ENCODE measurements around the gene LRRN3. TPM values are rescaled to one million over a fixed set of nuclear protein-coding genes. Genes with fewer than 3 reads are reported as not detected.

Gene LRRN3
- total and polyA plus RNA-seq, 7 donors, result 0.41 to 3.3 (median 0.76) TPM; not detected in 2

- Histone ChIP-seq H3K4me1 (peaks cover 0 to 26% (median 23%) of the 10 kb centered on the region in 4 donors), H3K36me3 (no peaks in the 10 kb centered on the region), H3K9me3 (no peaks in the 10 kb centered on the region), H3K4me3 (no peak overlapping the region), H3K27me3 (no peaks in the 10 kb centered on the region), H3K27ac (no peak overlapping the region)
- no peak for TF ChIP-seq CTCF (IDR thresholded peaks at IDR 0.05)
- intact Hi-C loops (cut with DNase I), result no loop called here
- WGBS, 2 donors, result 96 to 98% methylated on average over 1 of the region's 1 CpG
- no peak for DNase-seq
Observed at GRCh38 chr7:111088328-111088727, 2.6 kb upstream of the LRRN3 start.

GRCh38 chr7:111089822-111090426, 1.0 kb upstream of the LRRN3 start:
- Histone ChIP-seq H3K4me1 (peaks cover 0 to 26% (median 23%) of the 10 kb centered on the region in 4 donors), H3K27ac (no peak overlapping the region), H3K4me3 (no peak overlapping the region), H3K27me3 (no peaks in the 10 kb centered on the region), H3K36me3 (no peaks in the 10 kb centered on the region), H3K9me3 (no peaks in the 10 kb centered on the region)
- intact Hi-C loops (cut with DNase I), result loop anchor here (5.0 to 10.0 kb wide), 2 partner anchors 397 to 645 kb away; no protein-coding TSS in a partner anchor
- no peak for DNase-seq
- TF ChIP-seq POLR2AphosphoS5 (IDR thresholded peaks at IDR 0.05) (no peak), CTCF (IDR thresholded peaks at IDR 0.05) (peak in 3 of 4 experiments; percentile 37 to 70 (median 38))
- 32 to 43% methylated on average over 1 of the region's 1 CpG for WGBS, 2 donors

GRCh38 chr7:111091593-111092358, 849 bp downstream of the LRRN3 start:
- TF ChIP-seq POLR2AphosphoS5 (IDR thresholded peaks at IDR 0.05) (no peak), CTCF (IDR thresholded peaks at IDR 0.05) (no peak), EP300 (IDR thresholded peaks at IDR 0.05) (no peak), POLR2A (IDR thresholded peaks at IDR 0.05) (no peak)
- Histone ChIP-seq H3K4me3 (peak overlapping the region in 3 of 4 donors; percentile 30 to 46 (median 40)), H3K4me1 (peaks cover 0 to 26% (median 23%) of the 10 kb centered on the region in 4 donors), H3K27ac (no peak overlapping the region), H3K27me3 (no peaks in the 10 kb centered on the region), H3K9me3 (no peaks in the 10 kb centered on the region), H3K36me3 (no peaks in the 10 kb centered on the region)
- intact Hi-C loops (cut with DNase I), result loop anchor here (5.0 to 10.0 kb wide), 2 partner anchors 396 to 643 kb away; no protein-coding TSS in a partner anchor
- 43 to 66% methylated on average over 3 of the region's 3 CpGs for WGBS, 2 donors
- DNase-seq, result no peak

- no peaks in the 10 kb centered on the region for H3K36me3 ChIP-seq
- TF ChIP-seq CTCF (IDR thresholded peaks at IDR 0.05) (no peak), POLR2A (IDR thresholded peaks at IDR 0.05) (no peak), POLR2AphosphoS5 (IDR thresholded peaks at IDR 0.05) (no peak), EP300 (IDR thresholded peaks at IDR 0.05) (no peak)
- peaks cover 0 to 26% (median 23%) of the 10 kb centered on the region in 4 donors for H3K4me1 ChIP-seq
- H3K9me3 ChIP-seq, result no peaks in the 10 kb centered on the region
- H3K27me3 ChIP-seq, result no peaks in the 10 kb centered on the region
- WGBS, 2 donors, result 43 to 53% methylated on average over 2 of the region's 2 CpGs
- H3K4me3 ChIP-seq, result no peak overlapping the region
- no peak for DNase-seq
- H3K27ac ChIP-seq, result no peak overlapping the region
- intact Hi-C loops (cut with DNase I), result loop anchor here (5.0 to 10.0 kb wide), 2 partner anchors 395 to 642 kb away; no protein-coding TSS in a partner anchor
Observed at GRCh38 chr7:111092406-111093236, 1.7 kb downstream of the LRRN3 start.
